PFSK-1 (cell line): ENCODE results near the gene AATK.

Experiments
- TAF1 ChIP-seq: IDR thresholded peaks from 2 replicates; pipeline ENCODE4 v1.6.1; 2012; ENCODE audit warnings: low read length, control low read depth, borderline replicate concordance; ENCODE audit not compliant: insufficient read depth
- TF ChIP-seq, protein P1 (sequence below), 2 experiments: IDR thresholded peaks; 2 replicates each; pipeline versions ENCODE4 v1.6.1 to v1.8.0; 2011 to 2012; ENCODE audit warnings: low read depth in 2 of 2, low read length in 2 of 2, control low read depth in 1 of 2, inconsistent platforms in 1 of 2, mild to moderate bottlenecking in 1 of 2, moderate library complexity in 1 of 2; ENCODE audit not compliant: insufficient read depth in 1 of 2

DNA sequence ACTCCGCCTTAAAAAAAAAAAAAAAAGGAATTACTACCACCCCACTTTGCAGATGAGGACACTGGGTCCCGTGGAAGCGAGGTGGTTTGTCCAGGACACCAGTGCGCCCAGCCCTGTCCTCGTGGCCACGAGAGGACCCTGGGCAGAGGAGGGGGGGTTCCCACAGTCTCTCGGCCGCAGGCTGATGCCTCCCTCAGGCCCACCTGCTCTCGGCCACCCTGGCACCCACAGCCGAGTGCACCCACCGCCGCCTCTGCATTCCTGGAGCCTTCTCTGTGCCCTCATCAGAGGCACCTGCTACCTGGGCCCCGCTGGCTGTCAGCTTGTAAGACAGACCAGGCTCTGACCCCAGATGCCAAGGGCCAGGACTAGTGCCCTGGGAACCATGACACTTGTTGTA, 28.8 kb downstream of the AATK start:
- TF ChIP-seq, protein P1, sequence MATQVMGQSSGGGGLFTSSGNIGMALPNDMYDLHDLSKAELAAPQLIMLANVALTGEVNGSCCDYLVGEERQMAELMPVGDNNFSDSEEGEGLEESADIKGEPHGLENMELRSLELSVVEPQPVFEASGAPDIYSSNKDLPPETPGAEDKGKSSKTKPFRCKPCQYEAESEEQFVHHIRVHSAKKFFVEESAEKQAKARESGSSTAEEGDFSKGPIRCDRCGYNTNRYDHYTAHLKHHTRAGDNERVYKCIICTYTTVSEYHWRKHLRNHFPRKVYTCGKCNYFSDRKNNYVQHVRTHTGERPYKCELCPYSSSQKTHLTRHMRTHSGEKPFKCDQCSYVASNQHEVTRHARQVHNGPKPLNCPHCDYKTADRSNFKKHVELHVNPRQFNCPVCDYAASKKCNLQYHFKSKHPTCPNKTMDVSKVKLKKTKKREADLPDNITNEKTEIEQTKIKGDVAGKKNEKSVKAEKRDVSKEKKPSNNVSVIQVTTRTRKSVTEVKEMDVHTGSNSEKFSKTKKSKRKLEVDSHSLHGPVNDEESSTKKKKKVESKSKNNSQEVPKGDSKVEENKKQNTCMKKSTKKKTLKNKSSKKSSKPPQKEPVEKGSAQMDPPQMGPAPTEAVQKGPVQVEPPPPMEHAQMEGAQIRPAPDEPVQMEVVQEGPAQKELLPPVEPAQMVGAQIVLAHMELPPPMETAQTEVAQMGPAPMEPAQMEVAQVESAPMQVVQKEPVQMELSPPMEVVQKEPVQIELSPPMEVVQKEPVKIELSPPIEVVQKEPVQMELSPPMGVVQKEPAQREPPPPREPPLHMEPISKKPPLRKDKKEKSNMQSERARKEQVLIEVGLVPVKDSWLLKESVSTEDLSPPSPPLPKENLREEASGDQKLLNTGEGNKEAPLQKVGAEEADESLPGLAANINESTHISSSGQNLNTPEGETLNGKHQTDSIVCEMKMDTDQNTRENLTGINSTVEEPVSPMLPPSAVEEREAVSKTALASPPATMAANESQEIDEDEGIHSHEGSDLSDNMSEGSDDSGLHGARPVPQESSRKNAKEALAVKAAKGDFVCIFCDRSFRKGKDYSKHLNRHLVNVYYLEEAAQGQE (IDR thresholded peaks at IDR 0.05; ENCODE audit: insufficient read depth in 1 of 2, low read depth in 2 of 2, low read length in 2 of 2): no peak
- TF ChIP-seq TAF1: no peak
